NOMO-1 treated with dmso at 0.1 percent for 144 hours (cell line): ENCODE results near the gene LAMTOR2.

Experiments used
- DNase-seq: peaks from one replicate; lab custom pipeline; 2025; ENCODE audit not compliant: unreplicated experiment; lab: John Stamatoyannopoulos, UW

Gene LAMTOR2

DNA sequence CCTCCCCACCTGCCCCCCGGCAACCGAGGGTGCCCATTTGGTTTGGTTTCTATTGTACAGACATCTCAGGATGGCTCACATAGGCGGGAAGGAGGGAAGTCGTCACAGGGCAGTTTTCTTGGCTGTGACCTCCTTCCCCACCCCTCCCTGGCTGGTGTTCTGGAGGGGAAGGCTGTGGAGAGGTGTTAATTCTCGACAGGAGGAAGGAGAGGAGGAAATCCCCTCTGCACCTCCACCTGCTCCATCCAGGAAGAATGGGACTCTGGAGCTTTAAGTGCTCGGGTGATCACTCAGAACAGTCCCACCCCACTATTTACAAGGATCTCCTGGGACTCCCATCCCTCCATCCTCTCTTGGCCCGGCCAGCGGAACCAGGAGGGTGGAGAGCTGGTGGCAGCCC, 20.1 kb downstream of the LAMTOR2 start:
- no peak for DNase-seq

DNA sequence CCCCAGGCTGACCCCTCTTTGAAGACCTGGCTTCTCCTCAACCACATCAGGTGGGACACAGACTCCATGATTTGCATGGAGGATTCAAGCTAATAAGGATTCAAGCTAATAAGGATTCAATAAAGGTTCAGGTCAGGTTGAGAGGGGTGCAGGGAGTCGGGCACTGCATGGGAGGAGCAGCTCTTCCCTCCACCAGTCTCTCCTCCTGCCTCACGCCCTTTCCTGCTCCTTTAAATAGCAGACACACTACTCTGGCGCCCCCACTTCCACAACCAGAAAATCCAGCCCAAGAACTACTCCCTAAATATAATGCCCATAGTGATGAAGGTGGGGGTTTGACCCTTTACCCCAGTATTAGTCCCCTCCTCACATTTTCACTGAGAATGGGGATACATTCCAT, 20.6 kb downstream of the LAMTOR2 start:
- DNase-seq, result no peak

DNA sequence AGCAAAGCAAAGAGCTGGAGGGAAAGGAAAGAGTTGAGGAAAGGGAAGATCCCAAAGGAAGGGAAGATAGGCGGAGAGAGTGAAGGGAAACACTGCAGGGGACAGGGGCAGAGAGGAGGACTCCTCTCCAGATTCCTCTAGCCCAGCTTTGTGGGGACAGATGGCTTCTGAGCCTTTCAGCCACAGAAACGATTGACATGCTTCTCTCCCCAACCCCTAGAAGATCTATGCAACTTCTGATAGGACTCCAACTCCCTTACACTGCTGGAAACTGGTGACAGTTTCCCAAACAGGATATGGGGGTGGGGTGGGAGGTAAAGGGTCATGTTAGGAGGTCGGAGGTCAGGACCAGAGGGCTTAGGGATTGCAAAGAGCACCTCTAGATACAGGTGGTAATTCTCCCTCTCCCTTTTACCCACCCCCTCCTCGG, 21.2 kb downstream of the LAMTOR2 start:
- DNase-seq, result no peak

DNA sequence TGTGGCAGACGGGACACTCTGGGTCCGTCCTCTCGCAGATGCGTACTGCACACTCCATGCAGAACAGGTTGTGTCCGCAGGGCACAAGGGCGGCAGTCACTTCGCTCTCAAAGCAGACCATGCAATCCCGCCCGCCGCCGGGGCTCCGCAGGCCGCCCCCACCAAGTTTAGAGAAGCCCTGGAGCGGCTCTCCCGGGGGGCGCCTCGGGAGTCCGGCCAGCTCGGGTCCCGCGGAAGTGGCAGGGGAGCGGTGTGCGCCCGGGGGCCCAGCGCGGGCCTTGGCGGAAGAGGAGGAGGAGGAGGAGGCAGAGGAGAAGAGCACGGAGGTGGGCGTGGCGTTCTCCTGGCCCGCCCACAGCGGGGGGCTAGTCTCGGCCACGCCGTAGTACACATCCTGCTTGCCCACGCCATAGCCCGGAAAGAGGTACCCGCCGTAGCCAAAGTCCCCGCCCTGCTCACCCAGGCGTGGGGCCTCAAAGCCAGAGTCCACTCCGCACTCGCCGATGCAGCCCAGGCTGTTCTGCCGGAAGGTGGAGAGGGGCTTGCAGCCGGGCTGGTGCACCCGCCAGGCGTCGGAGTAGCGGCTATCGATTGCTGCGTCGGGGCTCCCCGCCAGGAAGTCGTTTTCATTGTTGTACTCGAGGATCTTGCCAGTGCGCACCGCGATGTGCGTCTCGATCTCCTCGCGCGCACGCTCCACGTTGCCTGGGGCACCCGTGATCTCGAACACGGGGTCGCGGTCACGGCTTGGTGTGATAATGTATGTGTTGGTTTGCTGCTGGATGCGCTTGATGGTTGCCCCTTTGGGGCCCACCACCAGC, 22.2 kb downstream of the LAMTOR2 start:
- no peak for DNase-seq

DNA sequence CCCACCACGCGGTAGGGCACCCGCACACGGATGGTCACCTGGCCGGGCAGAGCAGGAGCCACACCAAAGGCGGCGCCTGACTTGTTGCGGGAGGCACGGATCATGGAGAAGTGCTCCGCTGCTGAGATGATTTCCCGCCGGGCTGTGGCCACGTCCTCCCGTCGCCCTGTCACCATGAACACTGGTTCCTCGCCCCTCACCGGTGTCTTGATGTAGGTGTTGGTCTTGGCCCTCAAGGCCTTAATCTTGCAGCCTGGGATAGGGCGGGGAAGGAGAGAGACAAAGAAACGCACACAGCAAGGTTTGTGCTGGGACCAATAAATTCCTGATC, 22.8 kb downstream of the LAMTOR2 start:
- DNase-seq, result no peak

DNA sequence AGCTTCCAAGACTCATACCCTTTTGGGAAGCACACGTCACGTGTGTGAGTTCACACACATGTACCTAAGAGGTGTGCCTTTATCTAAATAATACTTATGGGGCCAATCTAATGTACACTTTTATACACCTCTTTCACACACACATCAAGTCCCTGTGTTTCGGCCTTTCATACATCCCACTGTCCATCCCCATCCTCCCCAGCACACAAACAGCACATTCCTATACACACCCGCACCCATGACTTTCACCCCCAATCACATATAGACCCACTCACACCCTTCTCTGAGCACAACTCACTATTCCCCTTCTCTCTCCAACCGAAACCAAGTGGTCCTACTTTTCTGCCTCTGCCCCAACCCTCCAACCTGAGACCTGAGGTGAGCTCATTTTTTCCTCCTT, 24.1 kb downstream of the LAMTOR2 start:
- no peak for DNase-seq

DNA sequence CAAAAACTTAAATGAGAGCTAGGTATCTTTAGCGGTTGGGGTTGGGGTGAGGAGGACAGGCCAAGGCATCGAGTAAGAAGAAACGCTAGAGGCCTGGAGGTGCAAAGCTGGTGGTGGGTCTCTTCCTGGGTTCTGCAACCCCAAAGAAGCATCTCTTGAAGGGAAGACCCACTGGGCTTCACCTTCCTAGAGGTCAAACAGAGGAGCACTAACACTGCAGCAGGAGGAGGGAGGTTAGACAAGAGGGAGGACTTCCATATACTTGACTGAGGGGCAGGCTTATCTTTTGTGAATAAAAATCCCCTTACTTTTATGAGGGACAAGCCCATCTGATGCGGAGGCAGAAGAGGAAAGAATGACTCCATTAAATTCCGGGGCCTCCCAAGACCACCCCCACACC, 25.2 kb downstream of the LAMTOR2 start:
- no peak for DNase-seq

DNA sequence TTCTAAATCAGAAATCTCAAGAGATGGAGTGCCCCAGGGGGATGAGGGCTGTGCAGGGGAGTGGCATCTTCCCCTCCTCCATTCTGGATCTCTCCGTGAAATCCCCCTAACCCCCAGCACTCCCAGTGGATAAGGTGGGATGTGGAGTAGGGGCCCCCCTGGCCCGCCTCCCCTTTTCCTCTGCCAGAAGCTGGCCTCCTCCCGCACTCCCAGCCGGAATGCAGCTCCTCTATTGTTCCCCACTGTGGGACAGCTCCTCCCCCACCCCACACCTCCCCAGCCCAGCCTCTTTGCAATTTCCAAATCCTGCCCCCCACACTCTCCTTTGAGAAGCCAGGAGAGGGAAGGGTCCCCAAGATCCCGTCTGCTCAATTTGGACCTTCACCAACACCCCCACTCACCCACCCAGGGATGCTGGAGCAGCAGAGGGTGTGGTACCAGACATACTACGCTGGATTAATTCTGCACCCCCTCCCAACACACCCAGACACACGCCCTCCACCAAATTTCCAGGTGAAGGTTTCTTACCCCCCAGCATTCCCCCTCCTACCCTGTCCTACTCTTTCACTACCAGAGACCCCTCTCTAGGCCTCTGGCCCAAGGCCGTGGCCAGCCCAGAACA, 25.8 kb downstream of the LAMTOR2 start:
- DNase-seq, result no peak

DNA sequence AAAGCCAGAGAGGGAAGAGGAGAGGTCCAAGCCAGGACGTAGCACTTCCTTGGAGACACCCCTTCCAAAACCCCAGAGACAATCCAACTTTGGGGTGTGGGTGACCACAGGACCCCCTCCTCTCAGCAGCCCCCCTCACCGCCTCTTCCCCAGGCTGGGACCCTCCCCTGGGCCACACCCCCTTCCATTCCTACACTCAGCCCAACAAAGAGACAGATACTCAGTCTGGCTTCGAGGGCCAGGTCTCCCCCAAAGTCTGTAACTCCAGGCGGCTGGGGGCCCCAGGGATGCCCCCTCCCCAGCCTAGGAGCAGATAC, 26.2 kb downstream of the LAMTOR2 start:
- DNase-seq, result no peak

DNA sequence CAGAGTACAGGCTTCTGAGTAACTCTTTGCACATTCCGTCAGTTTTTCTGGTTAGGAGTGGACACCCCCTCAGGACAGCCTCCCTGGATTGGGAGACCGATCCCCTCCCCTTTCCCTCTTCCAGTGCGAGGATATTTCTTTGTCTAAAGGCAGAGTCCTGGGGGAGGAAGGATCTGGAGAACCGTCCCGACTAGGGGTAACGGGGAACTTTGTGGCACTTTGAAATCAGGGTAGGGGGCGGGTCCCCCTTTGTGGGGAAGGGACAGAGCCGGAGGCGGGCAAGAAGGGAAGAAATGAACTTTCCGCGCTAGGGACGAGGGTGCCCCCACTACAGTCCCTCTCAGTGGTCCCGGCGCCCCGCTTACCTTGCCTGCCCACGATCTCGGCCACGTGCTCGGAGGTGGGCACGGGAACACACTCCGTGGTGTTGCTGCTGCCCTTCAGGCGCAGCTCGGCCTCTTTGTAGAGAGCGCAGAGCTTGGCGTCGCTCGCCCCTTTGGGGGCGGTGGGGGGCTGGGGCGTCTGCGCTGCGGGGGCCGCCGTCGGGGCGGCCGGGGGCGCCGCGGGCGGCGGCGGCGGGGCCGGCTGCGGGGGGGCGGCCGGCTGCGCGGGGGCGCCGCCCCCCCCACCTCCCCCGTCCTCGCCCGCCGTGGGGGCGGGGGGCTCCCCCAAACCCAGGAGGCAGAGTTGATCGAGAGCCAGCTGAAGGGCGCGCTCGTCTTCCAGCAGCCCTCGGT, 26.8 kb downstream of the LAMTOR2 start:
- DNase-seq, result no peak

DNA sequence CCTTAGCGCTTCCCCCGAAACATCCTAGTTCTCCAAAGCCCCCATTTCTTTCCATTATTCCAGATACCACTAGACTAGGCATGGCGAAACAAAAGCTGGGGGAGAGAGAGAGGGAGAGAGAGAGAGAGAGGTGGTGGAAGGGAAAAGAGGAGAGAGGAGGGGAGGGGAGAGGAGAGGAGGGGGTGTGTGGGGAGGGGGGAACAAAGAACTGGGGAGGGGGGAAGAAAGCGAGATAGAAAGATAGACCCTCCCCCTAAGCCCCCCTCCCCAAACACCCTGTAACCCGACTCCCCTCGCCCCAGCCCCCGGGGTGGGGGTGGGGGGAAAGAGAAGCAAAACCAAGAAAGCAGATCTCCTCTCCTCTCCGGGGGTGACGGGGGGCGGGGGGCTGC, 27.3 kb downstream of the LAMTOR2 start:
- no peak for DNase-seq

DNA sequence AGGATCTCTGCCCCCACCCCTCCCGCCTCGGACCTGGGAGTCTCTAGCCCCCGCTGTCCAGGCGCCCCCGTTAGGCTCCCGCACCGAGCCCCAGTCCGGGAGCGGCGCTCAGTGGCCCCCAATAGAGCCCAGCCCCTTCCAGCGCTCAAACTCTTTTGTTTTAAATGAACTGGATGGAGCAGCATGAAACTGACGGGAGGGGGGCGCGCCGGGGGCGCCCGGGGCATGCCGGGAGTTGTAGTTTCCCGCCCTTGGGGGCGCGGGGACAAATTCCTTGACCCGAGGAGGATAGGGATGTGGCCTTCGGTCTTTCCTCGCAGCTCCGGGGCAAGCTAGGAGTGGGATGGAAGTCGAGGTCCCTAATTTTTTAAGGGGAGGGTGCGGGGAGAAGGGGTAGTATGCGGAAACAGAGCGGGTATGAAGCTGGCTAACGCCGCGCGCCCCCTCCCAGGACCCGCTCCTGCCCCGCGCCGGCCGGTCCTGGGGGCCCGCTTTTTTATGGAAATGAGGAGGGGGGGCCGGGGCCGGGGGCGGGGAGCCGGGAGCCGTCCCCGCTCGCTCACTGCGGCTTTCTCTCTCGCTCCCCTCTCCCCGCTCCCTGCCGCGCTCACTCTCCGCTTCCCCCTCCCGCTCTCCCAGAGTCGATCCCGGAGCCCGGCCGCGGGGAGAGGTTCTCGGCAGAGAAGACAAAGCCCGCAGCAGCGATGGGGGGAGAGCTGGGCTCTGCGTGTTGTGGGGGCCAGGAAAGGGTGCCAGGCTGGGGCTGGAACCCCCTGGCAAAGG, 27.9 kb downstream of the LAMTOR2 start, which contains the start of gene MEX3A:
MEX3A (minus strand) TSS at position 157 of the 783 bp plus-strand sequence. CDS start 467 bp downstream, outside the sequence.
- no peak for DNase-seq

DNA sequence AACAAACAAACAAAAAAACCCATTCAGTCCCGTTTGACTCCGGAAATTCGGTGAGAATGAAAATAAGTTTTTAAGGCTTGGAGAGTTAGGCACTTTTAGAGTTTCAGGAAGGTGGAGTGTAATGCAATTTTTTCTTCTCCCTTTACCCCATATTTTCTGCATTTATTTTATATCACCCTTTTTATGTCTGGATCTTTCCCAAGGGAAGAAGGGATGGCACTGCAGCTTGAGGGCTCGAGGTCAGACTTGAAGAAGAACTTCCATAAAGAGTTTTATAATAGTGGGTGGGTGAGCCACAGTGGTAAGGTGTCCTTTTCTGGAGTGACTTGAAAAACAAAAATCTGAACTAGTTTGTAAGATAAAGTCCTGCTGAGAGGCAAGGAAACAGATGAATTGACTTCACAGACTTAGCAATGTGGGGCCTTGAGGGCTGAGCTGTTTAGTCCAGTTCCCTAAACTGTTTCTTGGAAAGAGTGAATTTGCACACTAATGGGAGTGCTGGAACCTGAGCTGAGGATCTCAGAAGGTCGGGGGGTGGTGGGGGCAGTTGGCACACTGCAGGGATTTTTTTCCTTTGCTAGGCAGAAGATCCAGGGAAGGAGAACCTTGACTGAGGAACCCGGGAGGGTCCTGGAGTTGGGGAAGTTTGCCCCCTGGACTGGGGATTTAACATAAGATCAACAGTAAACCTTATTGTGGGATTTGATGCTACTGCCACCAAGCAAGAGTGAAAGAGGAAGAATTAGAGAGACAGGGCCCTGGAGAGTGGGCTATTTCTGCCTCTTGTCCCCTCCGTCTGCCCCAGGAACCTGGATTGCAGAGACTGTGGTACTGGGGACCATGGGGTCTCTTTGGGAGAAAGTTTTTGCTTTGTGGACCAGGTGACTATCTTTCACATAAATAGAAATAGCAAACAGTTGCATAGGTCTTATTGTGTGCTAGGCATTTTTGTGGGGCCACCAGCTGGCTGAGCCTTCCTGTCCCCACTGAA, 29.5 kb downstream of the LAMTOR2 start:
- DNase-seq, result no peak

DNA sequence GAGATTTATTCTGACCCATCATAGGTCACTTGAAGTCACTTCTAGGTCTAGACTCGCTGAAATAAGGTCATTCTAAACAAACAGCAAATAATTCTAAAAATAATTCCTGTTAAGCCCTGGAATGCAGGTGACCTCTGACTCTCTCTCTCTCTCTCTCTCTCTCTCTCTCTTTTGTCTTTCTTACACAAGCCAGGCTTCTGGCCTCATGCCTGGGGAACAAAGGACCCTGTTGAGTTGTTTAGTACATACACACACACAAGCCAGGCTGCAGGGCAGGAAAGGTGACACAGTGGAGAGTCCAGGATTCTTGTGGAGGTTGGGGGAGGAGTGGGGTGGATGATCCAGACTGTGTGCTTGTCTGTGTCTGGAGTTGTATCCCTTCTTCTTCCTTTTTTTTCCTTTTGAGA, 31.7 kb downstream of the LAMTOR2 start:
- DNase-seq, result no peak

DNA sequence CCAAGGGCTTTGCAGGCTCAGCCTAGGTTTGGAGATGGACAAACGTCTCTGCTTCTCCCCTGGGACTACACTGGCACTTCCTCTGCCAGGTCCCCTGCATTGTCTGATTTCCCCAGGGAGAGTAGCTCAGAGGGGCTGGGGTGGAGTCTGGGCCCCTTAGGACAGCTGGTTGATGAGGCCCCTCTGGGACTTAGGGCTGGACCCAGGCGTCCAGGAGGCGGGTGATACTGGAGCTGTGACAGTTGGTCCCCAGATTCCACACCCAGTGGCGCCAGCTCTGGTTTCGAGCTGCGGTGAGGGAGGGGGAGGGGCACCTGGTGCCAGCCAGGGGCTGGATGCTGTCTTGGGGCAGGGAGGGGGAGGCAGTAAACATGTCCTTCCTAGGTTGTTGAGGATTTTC, 35.1 kb downstream of the LAMTOR2 start:
- no peak for DNase-seq

DNA sequence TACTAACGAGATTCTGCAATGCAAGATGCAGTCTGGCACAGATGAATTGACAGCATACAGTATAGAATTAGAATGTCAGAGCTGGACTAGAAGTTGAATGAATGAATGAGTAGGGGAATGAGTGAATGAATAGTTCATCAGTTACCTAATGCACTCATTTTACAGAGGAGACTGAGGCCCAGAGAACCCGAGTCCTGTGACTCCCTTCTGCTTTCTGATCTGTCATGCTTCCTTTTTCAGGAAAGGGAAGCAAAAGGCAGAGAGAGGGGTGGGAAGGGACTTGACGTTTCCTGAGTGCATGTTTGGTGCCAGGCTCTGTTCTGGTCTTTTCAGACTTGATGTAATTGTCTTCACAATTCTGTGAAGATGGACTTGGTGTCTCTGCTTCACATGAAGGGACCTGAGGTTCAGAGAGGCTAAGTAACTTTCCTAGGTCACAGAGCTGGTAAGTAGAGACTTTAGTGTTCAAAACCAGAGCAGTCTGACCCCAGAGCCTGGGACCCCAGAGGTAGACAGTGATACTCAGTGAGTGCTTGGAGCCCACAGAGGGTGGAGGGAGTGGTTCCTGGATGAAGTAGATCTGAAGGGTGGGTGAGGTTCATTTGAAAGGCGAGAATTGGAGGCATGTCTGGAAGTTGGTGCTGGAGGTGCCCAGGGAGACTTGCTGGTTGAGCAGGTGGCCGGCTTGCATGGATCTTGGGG, 35.7 kb downstream of the LAMTOR2 start:
- DNase-seq, result no peak

DNA sequence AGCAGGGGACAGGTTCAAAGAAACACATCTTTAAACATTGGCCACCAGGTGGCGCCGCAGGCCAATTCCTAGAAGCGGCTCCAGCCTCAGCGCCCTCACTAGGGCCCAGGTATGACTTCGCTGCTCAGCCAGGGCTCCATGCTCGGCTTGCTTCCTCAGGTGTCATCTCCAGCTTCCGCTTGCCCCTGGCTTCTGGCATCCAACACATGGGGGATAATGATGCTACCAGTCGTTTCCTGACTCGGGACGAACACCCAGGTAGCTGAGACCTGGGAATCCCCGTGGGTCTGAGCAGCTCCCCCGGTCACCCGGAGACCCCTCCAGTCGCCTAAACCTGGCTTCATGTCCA, 36.2 kb downstream of the LAMTOR2 start:
- DNase-seq, result peak; percentile 37

DNA sequence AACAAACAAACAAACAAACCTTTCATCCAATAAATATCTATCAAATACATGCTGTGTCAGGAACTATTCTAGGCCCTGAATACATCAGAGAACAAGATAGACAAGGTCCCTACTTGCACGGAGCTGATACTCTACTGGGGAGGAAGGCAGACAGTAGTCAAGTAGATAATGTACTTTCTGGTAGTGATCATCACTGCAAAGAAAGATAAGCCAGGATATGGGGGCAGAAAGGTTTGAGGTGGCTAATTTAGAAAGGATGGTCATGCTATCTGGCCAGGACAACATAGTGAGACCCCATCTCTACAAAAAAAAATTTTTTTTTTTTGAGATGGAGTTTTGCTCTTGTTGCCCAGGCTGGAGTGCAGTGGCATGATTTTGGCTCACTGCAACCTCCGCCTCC, 37.0 kb downstream of the LAMTOR2 start:
- no peak for DNase-seq

DNA sequence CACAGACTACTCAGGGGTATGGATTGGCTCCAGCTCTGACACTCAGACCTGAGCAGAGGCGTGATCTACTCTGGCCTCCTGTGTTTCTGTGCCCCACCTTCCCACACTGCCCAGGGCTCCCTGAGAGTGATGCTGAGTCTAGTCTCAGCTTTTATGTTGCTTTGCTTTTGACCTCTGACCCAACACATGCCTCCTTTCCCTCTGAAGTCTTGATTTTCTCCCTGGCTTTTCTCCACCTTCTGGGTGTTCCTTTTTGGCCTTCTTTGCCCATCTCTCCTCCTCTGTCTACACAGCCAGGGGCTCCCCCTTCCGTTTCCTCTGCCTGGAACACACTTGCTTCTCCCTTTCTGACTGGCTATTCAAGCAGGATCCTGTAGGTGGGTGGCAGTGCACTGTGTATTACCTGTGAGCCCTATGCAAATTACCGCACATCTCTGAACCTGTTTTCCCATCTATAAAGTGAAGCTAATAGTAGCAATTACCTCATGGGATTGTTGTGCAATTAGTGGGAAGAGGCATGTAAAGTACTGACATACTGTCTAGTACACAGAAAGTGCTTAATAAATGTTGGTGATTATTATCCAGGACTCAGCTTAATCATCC, 41.4 kb downstream of the LAMTOR2 start:
- DNase-seq, result no peak
